B cell (primary cell): ENCODE measurements around the gene MRPL17. TPM values are rescaled to one million over a fixed set of nuclear protein-coding genes. Genes with fewer than 3 reads are reported as not detected.
"Not testable (repeated sequence)": the region's sequence is repeated elsewhere in the genome, so short reads cannot be mapped to it uniquely, and the experiment has no call there.

ENCODE experiments used
- ATAC-seq: fragments of 200-7000 bp; cut with Tn5 transposase; one replicate; pipeline ENCODE4 v1.10.0; 2021; ENCODE audit warnings: low read depth, mild to moderate bottlenecking, moderate number of reproducible peaks, moderate library complexity
- CTCF ChIA-PET: fragments of 350-600 bp; sonication (Branson Sonifier 250); formaldehyde crosslinking; loops from one replicate; lab custom pipeline; 2021; ENCODE audit warnings: antibody characterized with exemption, inconsistent platforms; lab: Charles Lee
- POLR2A ChIA-PET: fragments of 350-600 bp; sonication (Branson Sonifier 250); formaldehyde crosslinking; loops from one replicate; lab custom pipeline; 2021; ENCODE audit warnings: antibody characterized with exemption; lab: Charles Lee
- DNase-seq: peaks from one replicate; pipeline ENCODE4 v3.0.0; 2013
- H2AFZ ChIP-seq: 2 replicates; pipeline ENCODE4 v1.6.1; 2012; ENCODE audit warnings: mild to moderate bottlenecking, low read depth, low read length; ENCODE audit not compliant: insufficient read depth, poor library complexity, severe bottlenecking
- H3K27ac ChIP-seq, 2 donors: 1 replicate in 1 of 2; 2 replicates in 1 of 2; pipeline ENCODE4 v1.5.1; 2012 to 2013; ENCODE audit warnings: low read length in 2 of 2, mild to moderate bottlenecking in 2 of 2, moderate library complexity in 1 of 2
- H3K27me3 ChIP-seq, 4 experiments: fragments of 200-600 bp in 1 of 4; sonication (generic) in 1 of 4; replicated peaks in 1 of 4; 1 replicate in 2 of 4; 2 replicates in 2 of 4; pipeline versions ENCODE4 v1.6.1 to v1.7.0; 2013 to 2016; ENCODE audit warnings: low read length in 3 of 4, mild to moderate bottlenecking in 2 of 4, mixed read lengths in 1 of 4, moderate library complexity in 1 of 4; ENCODE audit not compliant: insufficient read depth in 4 of 4, control insufficient read depth in 3 of 4; ENCODE audit errors: control extremely low read depth in 1 of 4
- H3K36me3 ChIP-seq, 2 experiments: replicated peaks in 1 of 2; 1 replicate in 1 of 2; 2 replicates in 1 of 2; pipeline versions ENCODE4 v1.6.1 to v1.7.1; 2013; ENCODE audit warnings: low read length in 1 of 2; ENCODE audit not compliant: insufficient read depth in 2 of 2, control insufficient read depth in 1 of 2; ENCODE audit errors: control extremely low read depth in 1 of 2, extremely low read depth in 1 of 2
- H3K4me1 ChIP-seq, 2 donors: fragments of 200-600 bp in 1 of 2; sonication (generic) in 1 of 2; 1 replicate in 1 of 2; 2 replicates in 1 of 2; pipeline versions ENCODE4 v1.5.1 to v1.6.1; 2013 to 2017; ENCODE audit warnings: low read length in 2 of 2; ENCODE audit not compliant: control insufficient read depth in 2 of 2, insufficient read depth in 2 of 2
- H3K4me2 ChIP-seq: replicated peaks from 2 replicates; pipeline ENCODE3; 2012; ENCODE audit warnings: mild to moderate bottlenecking, low read depth, low read length; ENCODE audit not compliant: poor library complexity, severe bottlenecking
- H3K4me3 ChIP-seq, 5 experiments: fragments of 200-600 bp in 1 of 5; sonication (generic) in 1 of 5; 1 replicate in 3 of 5; 2 replicates in 2 of 5; pipeline versions ENCODE4 v1.5.1 to v1.7.0; 2011 to 2016; ENCODE audit warnings: low read length in 4 of 5, mild to moderate bottlenecking in 4 of 5, low read depth in 2 of 5, control low read depth in 1 of 5, moderate library complexity in 1 of 5; ENCODE audit not compliant: insufficient read depth in 1 of 5; ENCODE audit errors: control extremely low read depth in 1 of 5, extremely low read depth in 1 of 5
- H3K79me2 ChIP-seq: fragments of 200-600 bp; sonication (generic); one replicate; pipeline ENCODE4 v1.6.0; 2016; ENCODE audit warnings: low read length; ENCODE audit not compliant: control insufficient read depth, insufficient read depth
- H3K9ac ChIP-seq: fragments of 200-600 bp; sonication (generic); 2 replicates; pipeline ENCODE4 v1.6.1; 2017; ENCODE audit warnings: mild to moderate bottlenecking, low read length, moderate library complexity
- H3K9me3 ChIP-seq, 3 donors: one replicate each; pipeline versions ENCODE4 v1.6.1 to v1.7.1; 2013; ENCODE audit warnings: low read length in 2 of 3; ENCODE audit not compliant: control insufficient read depth in 2 of 3, insufficient read depth in 1 of 3; ENCODE audit errors: control extremely low read depth in 1 of 3
- H4K20me1 ChIP-seq: 2 replicates; pipeline ENCODE4 v1.6.0; 2012; ENCODE audit warnings: mild to moderate bottlenecking, low read length; ENCODE audit not compliant: insufficient read depth, control insufficient read depth, poor library complexity, severe bottlenecking
- H3K27ac Mint-ChIP-seq: one replicate; pipeline ENCODE4 v1.8.0; 2021; ENCODE audit warnings: mixed read lengths
- H3K27me3 Mint-ChIP-seq: one replicate; pipeline ENCODE4 v1.8.0; 2021; ENCODE audit warnings: mixed read lengths
- H3K4me1 Mint-ChIP-seq: one replicate; pipeline ENCODE4 v1.8.0; 2021; ENCODE audit warnings: mixed read lengths
- H3K4me3 Mint-ChIP-seq: one replicate; pipeline ENCODE4 v1.8.0; 2021; ENCODE audit warnings: mixed read lengths
- H3K9me3 Mint-ChIP-seq: one replicate; pipeline ENCODE4 v1.8.0; 2022; ENCODE audit warnings: mixed read lengths; ENCODE audit not compliant: insufficient read depth
- EZH2 ChIP-seq: IDR thresholded peaks from 2 replicates; pipeline ENCODE4 v1.6.1; 2012; ENCODE audit warnings: borderline replicate concordance, low read depth, mild to moderate bottlenecking, moderate library complexity, low read length; ENCODE audit not compliant: insufficient read depth, poor library complexity, severe bottlenecking
- WGBS: methylation state at CpG from one replicate; pipeline ENCODE4 v1.1.5; 2013; ENCODE audit warnings: missing lambda C conversion rate; ENCODE audit not compliant: insufficient coverage; 5-methylcytosine and 5-hydroxymethylcytosine counted together
- intact Hi-C: fragments of 100-400 bp; cut with micrococcal nuclease; formaldehyde crosslinking; loops from one replicate; pipeline ENCODE4 v1.10.0; 2022
- polyA plus RNA-seq: library from polyadenylated mRNA; depleted of rRNA; stranded (reverse); fragments of >200 nt; gene quantifications from 2 replicates; pipeline ENCODE4 v1.2.3, GENCODE V29; 2012
- total RNA-seq, 2 donors: library from RNA; stranded (reverse); fragments of 120-200 nt in 1 of 2; gene quantifications; 1 replicate in 1 of 2; 2 replicates in 1 of 2; pipeline versions ENCODE4 v1.2.3 to v1.2.4, GENCODE V29; 2013 to 2022
- TF ChIP-seq, protein P1 (sequence below): fragments of 200-600 bp; IDR thresholded peaks from one replicate; pipeline ENCODE4 v1.8.0; 2022; ENCODE audit warnings: antibody characterized with exemption, mild to moderate bottlenecking

The MRPL17 gene
- total and polyA plus RNA-seq, 2 donors (not counting 1 experiment from before 2014, with no cell fraction given), result 9.9 to 18.2 TPM

DNA sequence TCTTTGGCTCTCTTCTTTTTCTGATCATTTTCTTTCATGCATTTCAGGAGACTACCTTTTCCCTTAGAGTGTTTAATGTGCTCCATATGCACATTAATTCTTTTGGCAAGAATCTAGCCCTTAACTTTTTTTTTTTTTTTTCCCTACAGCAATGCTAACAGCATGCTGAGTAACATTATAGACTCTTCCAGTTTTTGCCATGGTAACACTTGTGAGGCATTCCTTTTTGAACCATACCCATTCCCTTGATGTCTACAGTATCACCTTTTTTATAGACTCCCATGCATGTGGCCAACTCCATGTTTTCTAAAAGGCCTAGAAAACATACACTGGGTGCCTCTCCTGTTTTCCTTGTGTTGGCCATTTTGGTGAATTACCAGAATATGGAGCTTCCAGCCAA, 2.9 kb upstream of the MRPL17 start:
- TF ChIP-seq, protein P1, sequence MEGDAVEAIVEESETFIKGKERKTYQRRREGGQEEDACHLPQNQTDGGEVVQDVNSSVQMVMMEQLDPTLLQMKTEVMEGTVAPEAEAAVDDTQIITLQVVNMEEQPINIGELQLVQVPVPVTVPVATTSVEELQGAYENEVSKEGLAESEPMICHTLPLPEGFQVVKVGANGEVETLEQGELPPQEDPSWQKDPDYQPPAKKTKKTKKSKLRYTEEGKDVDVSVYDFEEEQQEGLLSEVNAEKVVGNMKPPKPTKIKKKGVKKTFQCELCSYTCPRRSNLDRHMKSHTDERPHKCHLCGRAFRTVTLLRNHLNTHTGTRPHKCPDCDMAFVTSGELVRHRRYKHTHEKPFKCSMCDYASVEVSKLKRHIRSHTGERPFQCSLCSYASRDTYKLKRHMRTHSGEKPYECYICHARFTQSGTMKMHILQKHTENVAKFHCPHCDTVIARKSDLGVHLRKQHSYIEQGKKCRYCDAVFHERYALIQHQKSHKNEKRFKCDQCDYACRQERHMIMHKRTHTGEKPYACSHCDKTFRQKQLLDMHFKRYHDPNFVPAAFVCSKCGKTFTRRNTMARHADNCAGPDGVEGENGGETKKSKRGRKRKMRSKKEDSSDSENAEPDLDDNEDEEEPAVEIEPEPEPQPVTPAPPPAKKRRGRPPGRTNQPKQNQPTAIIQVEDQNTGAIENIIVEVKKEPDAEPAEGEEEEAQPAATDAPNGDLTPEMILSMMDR, result no peak
- TF ChIP-seq EZH2, result no peak
- ATAC-seq, result no peak
- no peak overlapping the region for H3K27ac Mint-ChIP-seq
- H3K27me3 ChIP-seq, result no peaks in the 10 kb centered on the region
- H3K4me1 Mint-ChIP-seq, result peaks cover 25% of the 10 kb centered on the region
- no peak overlapping the region for H3K27ac ChIP-seq
- no peak overlapping the region for H3K4me2 ChIP-seq
- POLR2A ChIA-PET, result no interaction called here
- H3K9me3 Mint-ChIP-seq, result no peaks in the 10 kb centered on the region
- H2AFZ ChIP-seq, result no peak overlapping the region
- intact Hi-C loops, result no loop called here
- H3K4me3 ChIP-seq, result no peak overlapping the region
- H3K4me3 Mint-ChIP-seq, result no peak overlapping the region
- DNase-seq, result no peak
- H3K79me2 ChIP-seq, result peaks cover 12% of the 10 kb centered on the region
- no peaks in the 10 kb centered on the region for H3K9me3 ChIP-seq
- no peaks in the 10 kb centered on the region for H4K20me1 ChIP-seq
- no peaks in the 10 kb centered on the region for H3K27me3 Mint-ChIP-seq
- H3K4me1 ChIP-seq, result peaks cover 12% of the 10 kb centered on the region in 2 donors
- H3K36me3 ChIP-seq, result peaks cover 0 to 7% of the 10 kb centered on the region in 2 experiments
- CTCF ChIA-PET, result interaction anchor here (0.6 kb wide), 1 partner anchor 307 kb away, joined by 3 read pairs; no protein-coding TSS in a partner anchor
- no peak overlapping the region for H3K9ac ChIP-seq

DNA sequence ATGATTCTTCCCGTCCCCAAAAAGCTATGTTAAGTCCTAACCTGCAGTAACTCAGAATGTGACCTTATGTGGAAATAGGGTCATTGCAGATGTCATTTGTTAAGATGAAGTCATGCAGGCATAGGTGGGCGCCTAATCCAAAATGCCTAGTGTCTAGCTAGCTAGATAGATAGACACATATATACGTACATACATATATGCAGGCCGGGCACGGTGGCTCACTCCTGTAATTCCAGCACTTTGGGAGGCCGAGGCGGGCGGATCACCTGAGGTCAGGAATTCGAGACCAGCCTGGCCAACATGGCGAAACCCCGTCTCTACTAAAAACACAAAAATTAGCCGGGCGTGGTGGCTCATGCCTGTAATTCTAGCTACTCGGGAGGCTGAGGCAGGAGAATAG, 928 bp upstream of the MRPL17 start:
- peaks cover 12% of the 10 kb centered on the region in 2 donors for H3K4me1 ChIP-seq
- CTCF ChIA-PET, result interaction anchor here (0.7 to 2.5 kb wide), 14 partner anchors 8 to 305 kb away, joined by 3 to 52 read pairs (median 8); partner anchors contain the start of genes ILK, RRP8, TAF10 and TPP1
- Mint-ChIP-seq H3K4me3 (peak overlapping the region; percentile 99), H3K27ac (peak overlapping the region; percentile 75), H3K4me1 (peaks cover 25% of the 10 kb centered on the region)
- H3K9me3 Mint-ChIP-seq, H3K27me3 Mint-ChIP-seq, H3K36me3 ChIP-seq, ATAC-seq, H3K9me3 ChIP-seq, H4K20me1 ChIP-seq, H3K27me3 ChIP-seq: not testable (repeated sequence)
- intact Hi-C loops, result loop anchor here (5.0 kb wide), 1 partner anchor 37 kb away; no protein-coding TSS in a partner anchor
- peak overlapping the region; percentile 84 for H3K9ac ChIP-seq
- peak overlapping the region; percentile 94 for H2AFZ ChIP-seq
- peak overlapping the region; percentile 89 for H3K4me2 ChIP-seq
- peak overlapping the region; percentile 74 to 91 for H3K27ac ChIP-seq
- peak; percentile 25 for DNase-seq
- H3K79me2 ChIP-seq, result peaks cover 12% of the 10 kb centered on the region
- WGBS, result no CpG with 5 or more reads among the region's 14 CpGs
- peak overlapping the region; percentile 80 to 91 (median 84) for H3K4me3 ChIP-seq
- POLR2A ChIA-PET, result interaction anchor here (1.3 to 1.9 kb wide), 3 partner anchors 37 to 72 kb away, joined by 3 to 19 read pairs (median 12); partner anchors contain the start of genes TAF10 and TPP1
